HG03521 (cell line): Measurements from ENCODE around the gene PINK1.

Experiments
- ATAC-seq: cut with Tn5 transposase; IDR thresholded peaks from one replicate; pipeline ENCODE4 v1.9.1; 2021; ENCODE audit warnings: mild to moderate bottlenecking, moderate library complexity; ENCODE audit not compliant: unreplicated experiment

The PINK1 gene

GRCh38 chr1:20610970-20611369 lies 22.3 kb upstream of the PINK1 start:
- no peak for ATAC-seq

- ATAC-seq, result no peak
These were observed 21.6 kb upstream of the PINK1 start for GRCh38 chr1:20611652-20612051.

GRCh38 chr1:20612221-20612746 lies 21.0 kb upstream of the PINK1 start:
- ATAC-seq, result no peak

- no peak for ATAC-seq
These were observed 19.1 kb upstream of the PINK1 start for GRCh38 chr1:20614131-20614579.

GRCh38 chr1:20615946-20616846 lies 17.1 kb upstream of the PINK1 start:
- ATAC-seq, result no peak

GRCh38 chr1:20616847-20617487 lies 16.3 kb upstream of the PINK1 start:
- ATAC-seq, result no peak

- ATAC-seq, result no peak
These were observed 14.7 kb upstream of the PINK1 start for GRCh38 chr1:20618550-20618949.

- no peak for ATAC-seq
These were observed 13.3 kb upstream of the PINK1 start for GRCh38 chr1:20619999-20620398.

- ATAC-seq, result no peak
These were observed 12.2 kb upstream of the PINK1 start for GRCh38 chr1:20621012-20621411.

- ATAC-seq, result no peak
These were observed 8.5 kb upstream of the PINK1 start for GRCh38 chr1:20624709-20625108.

- ATAC-seq, result no peak
These were observed 7.8 kb upstream of the PINK1 start for GRCh38 chr1:20625176-20626097.

- ATAC-seq, result no peak
These were observed 7.2 kb upstream of the PINK1 start for GRCh38 chr1:20626098-20626427.

GRCh38 chr1:20626524-20626923 lies 6.7 kb upstream of the PINK1 start:
- ATAC-seq, result no peak

GRCh38 chr1:20630729-20631128 lies 2.5 kb upstream of the PINK1 start:
- no peak for ATAC-seq

- no peak for ATAC-seq
These were observed 872 bp upstream of the PINK1 start for GRCh38 chr1:20632386-20632785.

GRCh38 chr1:20634065-20634593 lies 871 bp downstream of the PINK1 start:
- ATAC-seq, result no peak

GRCh38 chr1:20634594-20635084 lies 1.4 kb downstream of the PINK1 start:
- no peak for ATAC-seq

- ATAC-seq, result no peak
These were observed 3.6 kb downstream of the PINK1 start for GRCh38 chr1:20636785-20637347.

- ATAC-seq, result no peak
These were observed 6.9 kb downstream of the PINK1 start for GRCh38 chr1:20640183-20640597.

- no peak for ATAC-seq
These were observed 8.7 kb downstream of the PINK1 start for GRCh38 chr1:20641975-20642374.
